COLO829 (cell line): Measurements from ENCODE around the gene ZC3H18.

Experiments used
- DNase-seq: peaks from one replicate; pipeline ENCODE4 v3.0.0; 2012; ENCODE audit warnings: low spot score

The ZC3H18 gene

DNA sequence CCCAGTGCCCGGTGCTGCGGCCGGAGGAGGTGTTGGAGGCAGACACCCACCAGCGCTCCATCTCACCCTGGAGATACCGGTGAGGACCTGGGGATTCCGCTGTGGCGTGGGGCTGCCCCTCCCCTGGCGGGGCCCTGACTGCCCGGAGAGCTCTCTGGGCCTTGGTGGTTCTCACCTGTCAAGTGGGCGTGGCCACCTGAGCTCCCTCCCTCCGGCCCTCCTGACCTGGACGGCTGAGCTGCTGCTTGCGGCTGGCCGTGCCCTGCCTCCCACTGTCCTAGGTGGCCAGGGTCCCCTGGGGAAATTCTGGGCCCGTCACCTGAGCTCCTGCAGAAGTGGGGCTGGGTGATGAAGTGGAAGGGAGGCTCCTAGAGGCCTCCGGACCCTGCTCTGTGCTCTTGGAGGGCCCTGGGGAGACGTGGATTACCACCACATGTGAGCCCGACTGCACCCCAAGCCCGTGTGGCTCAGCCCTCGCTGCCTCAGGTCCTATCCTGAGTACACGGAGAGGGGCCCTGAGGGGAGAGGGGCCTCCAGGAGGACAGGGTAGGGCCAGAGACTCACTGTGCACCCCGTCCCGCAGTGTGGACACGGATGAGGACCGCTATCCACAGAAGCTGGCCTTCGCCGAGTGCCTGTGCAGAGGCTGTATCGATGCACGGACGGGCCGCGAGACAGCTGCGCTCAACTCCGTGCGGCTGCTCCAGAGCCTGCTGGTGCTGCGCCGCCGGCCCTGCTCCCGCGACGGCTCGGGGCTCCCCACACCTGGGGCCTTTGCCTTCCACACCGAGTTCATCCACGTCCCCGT lies 69.2 kb downstream of the ZC3H18 start:
- DNase-seq = no peak

DNA sequence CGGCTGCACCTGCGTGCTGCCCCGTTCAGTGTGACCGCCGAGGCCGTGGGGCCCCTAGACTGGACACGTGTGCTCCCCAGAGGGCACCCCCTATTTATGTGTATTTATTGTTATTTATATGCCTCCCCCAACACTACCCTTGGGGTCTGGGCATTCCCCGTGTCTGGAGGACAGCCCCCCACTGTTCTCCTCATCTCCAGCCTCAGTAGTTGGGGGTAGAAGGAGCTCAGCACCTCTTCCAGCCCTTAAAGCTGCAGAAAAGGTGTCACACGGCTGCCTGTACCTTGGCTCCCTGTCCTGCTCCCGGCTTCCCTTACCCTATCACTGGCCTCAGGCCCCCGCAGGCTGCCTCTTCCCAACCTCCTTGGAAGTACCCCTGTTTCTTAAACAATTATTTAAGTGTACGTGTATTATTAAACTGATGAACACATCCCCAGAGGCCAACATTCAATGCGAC lies 69.9 kb downstream of the ZC3H18 start:
- no peak for DNase-seq

DNA sequence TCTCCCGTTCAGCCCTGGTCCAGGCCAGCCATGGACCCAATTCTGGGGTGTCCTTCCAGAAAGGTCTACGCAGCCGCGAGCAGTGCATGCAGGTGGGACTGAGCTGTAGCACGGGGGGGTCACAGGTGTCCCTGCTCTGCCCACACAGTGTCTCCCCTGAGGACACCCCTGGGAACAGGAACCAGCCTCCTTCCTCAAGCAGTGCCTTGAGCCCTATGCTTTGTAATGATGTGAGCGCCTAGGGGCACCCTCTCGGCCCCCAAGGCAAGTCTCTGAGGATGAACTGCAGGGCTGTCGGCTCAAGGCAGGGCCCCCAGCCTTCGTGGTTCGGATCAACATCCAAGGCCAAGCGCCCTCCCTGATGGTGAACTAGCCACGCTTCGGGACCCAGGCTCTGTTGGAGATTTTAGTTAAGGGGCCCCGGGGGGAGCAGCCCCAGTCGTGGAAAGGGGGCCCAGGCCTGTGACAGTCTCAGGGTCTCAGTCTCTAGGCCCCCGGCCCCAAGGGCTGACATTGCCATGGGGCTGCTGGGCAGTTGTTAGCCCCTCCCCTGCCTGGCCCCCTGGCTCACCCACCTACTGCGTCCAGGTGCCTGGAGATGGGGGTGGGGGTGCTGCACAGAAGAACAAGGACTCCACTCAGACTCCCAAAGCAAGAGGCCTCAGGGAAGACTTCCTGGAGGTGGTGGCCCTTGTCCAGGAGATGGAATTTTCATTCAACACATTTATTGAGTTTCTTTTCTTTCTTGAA lies 70.5 kb downstream of the ZC3H18 start:
- DNase-seq = no peak

DNA sequence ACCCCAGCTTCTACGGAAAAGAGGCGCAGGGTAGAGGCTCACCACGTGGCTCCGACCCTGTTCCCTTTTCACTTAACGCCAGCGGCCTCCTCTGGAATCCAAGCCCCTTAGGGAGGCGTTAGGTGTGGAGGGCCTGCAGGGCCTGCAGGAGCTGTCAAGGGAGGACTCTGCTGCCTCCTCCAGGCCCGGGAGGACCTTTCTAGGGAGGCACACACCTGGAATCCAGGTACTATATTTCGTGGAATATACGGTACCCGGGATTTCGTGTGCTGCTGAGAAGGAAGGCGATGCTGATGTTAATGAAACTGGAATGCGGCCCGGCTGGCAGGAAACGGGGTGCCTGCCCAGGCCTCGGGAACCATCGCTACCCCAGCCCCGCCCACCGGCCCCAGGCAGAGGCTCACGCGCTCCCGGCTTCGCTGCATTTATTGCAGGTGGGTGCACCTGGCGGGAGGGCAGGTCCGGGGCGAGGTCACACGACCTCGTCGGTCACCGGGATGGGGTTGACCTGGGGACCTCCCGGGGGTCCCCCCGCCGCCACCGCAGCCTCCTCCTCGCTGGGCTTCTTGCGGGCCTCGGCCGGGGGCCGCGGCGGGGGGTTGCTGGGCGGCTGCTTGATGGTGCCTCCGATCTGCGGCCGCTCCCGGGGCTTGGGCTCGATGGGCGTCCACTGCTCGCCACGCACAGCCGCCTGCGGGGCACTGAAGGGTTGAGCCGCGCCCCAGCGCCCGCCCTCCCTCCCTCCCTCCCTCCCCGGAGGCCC lies 72.9 kb downstream of the ZC3H18 start:
- no peak for DNase-seq

DNA sequence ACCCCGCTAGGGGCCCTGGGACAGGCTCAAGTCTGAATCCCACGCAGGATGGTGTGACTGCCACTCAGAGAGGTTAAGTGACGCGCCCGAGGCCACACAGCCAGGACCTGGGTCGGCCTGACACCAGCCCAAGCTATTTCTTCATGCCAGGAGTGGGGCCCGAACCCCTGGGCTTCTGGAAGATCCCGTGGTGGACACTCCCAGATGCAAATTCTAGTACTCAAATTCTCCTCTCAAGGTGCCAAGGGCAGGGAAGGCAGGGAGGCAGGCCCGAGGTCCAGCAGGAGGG lies 73.4 kb downstream of the ZC3H18 start:
- DNase-seq = no peak

DNA sequence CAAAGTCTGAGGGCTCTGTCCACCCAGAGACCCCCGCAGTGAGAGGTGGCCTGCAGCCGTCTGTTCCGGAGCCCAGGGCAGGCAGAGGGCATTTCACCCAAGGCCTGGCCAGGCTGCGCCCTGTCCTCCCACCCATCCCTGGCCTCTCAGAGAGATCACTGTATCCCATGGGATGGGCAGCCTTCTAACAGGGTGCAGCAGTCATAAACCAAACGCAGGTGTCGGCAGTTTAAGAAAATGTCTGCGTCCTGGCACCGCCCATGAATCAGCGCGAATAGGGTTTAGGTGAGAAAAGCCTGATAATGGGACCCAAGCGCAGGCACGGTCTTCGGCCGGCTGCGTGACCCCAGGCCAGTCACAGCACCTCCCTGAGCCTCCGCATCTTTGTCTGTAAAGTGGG lies 75.3 kb downstream of the ZC3H18 start:
- no peak for DNase-seq

DNA sequence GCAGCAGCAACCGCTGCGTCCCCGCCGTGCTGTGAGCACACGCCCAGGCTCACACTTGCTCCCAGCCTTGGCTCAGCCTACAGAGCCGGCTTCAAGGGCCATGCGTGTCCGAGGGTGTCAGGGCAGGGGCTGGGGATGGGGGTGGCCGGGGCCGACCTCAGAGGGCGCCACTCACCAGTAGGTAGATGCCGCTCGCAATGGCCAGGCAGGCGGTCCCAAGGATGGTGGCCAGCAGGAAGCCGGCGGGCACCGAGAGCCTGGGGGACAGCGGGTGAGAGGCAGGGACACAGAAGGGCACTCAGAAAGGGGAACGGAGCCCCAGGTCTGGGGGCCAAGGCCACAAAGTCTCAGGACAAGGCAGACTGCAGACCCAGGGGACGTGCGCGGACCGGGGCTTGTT lies 75.7 kb downstream of the ZC3H18 start:
- DNase-seq = no peak

DNA sequence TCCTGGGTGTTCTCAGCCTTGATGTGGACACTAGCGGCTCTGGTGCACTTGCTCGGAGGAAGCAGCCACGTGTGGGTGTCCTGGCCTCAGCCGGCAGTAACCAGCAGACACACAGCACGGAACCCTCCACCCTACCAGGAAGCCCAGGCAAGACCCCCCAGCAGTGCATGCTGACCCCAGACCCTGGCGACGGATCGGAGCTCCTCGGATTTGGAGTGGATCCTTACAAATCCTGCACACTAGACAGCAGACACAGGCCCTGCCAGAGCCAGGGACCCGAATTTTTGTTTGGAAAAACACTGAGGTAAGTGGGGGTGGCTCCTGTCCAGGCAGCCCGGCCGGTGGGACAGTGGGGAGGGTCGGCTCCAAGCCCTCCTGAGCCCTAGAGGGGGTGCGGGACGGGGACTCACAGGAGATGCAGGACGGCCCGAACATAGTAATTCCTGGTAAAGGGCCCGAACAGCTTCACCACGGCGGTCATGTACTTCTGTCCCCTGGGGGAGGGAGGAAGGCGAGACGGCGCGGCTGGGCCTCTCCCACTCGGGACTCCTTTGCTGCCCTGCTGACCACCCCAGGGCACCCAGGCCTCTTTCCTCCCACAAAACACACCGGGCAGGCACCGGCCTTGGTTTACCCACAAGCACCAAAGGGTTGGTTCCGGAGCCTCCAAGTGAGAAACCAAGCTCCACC lies 76.3 kb downstream of the ZC3H18 start:
- DNase-seq = no peak

DNA sequence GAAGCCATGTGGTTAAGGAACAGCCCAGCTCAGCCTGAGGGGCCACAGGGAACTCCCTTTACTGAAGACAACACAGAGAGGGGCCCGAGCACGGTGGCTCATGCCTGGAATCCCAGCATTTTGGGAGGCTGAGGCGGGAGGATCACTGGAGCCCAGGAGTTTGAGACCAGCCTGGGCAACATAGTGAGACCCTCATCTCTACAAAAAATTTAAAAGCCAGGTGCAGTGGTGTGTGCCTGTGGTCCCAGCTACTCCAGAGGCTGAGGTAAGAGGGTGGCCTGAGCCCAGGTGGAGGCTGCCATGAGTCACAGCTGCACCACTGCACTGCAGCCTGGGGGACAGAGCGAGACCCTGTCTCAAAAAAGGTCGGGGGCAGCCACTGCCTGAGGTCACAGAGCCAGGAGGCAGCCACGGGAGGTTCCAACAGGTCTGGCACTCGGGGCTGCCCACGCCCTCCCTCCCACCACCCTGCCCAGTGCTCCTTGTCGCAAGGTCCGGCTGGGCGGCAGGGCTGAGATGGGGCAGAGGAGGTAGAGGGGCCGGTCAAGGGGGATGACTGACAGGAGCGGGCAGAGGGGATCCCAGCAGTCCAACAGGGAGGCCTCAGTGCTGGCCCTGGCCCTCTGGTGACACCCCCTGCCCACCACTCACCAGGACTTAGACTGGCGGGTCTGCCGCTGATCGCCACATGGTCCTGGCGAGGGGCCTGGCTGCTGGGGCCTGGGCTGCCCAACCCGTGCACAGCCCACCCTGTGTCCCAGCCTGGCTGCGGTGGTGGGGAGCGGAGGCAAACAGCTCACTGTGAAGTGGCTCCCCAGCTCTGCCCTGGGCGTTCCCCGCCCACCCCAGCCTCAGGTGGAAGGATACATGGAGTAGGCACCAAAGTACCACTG lies 77.2 kb downstream of the ZC3H18 start:
- no peak for DNase-seq

DNA sequence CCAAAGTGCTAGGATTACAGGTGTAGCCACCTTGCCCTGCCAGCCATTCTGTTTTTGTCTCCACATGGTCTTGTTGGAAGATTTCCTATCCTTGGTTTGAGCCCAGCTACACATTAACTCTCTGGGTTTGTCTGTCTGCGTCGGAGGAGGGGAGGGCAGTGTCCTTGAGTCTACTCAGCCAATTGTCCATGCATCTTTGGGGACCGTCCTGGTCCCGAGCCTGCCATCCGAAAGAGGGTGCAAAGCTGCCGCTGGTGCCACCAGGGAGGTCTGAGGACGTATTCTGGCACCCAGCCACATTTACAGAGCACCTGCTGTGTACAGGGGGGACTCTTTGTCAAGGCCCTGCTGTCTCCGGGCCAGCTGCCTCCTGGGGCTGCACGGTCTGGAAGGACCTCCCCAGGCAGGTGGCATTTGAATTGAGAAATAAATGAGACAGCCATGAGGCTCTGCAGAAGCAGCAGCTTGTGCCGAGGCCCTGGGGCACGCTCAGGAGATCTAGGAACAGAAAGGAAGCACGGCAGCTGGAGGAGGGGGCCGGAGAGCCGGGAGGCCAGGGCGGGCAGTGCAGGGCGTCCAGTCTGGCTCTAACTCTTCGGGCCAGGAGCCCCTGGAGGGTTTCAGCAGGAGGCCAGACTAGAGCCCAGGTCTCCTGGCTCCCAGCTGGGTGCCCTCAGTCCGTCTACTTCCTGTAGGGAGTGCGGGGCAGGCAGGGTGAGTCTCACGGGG lies 79.2 kb downstream of the ZC3H18 start:
- no peak for DNase-seq

DNA sequence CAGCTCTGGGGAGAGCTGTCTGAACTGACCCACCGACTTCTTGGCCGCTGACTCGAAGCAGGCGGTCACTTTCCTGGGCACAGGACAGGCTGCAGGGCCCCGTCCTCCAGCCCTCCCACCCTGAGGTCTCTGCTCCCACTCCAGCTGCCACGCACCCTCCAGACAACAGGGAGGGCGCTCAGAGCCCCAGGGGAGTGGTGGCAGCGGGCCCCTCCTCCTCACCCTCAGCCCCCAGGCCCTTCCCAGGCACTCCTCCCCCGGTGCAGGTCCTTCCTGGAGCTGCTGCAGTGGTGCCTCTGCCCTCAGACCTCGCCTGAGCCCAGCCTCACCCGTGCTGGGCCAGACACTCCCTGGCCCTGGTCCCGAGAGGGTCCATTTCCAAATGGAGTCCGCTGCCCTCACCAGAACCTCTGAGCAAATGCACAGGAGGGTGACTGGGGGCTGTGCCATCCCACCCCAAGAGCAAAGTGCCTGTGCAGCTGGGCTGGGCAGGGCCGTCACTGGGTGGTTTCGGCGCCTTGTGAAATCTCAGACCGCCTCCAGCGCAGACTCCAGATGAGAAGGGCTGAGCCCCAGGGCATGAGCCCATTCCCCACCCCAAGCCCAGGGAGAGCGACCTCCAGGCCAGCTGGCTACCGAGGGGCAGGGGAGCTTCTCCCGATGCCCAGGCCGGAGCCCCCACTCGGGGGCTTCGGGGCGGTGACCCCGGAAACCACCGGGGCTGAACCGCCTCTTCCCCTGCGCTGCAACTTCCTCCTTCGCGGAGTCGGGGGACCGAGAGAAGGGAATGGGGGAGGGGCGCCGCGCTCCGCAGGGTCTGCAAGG lies 79.9 kb downstream of the ZC3H18 start:
- no peak for DNase-seq

DNA sequence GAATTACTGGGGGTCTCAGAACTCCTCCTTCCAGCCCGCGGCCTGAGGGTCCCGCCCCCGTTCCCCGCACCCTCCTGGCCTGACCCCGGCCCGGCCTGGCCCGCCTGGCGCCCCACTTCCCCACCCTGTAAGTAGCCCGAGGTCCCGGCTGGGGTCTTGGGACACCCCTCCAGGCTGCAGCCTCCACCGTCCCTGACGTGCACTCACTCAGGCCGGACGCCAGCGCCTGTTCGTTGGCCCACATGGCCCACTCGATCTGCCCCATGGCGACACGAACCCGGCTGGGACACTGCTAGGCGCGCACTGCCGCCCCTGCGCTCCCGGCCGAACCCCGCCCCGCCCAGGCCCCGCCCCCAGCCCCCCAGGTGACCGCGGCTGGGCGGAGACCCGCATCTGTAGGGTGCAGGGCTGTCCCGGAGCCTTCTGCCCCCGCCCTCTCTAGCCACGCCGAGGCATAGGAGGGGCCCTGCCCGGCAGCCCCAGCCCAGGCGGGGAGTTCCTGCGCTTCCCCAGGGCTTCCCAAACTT lies 80.6 kb downstream of the ZC3H18 start, which contains the start of gene CYBA:
TSS of gene CYBA (minus strand) at position 305 of the 527 bp plus-strand sequence. CDS start at position 265, 40 bp downstream.
- peak; percentile 35 for DNase-seq

DNA sequence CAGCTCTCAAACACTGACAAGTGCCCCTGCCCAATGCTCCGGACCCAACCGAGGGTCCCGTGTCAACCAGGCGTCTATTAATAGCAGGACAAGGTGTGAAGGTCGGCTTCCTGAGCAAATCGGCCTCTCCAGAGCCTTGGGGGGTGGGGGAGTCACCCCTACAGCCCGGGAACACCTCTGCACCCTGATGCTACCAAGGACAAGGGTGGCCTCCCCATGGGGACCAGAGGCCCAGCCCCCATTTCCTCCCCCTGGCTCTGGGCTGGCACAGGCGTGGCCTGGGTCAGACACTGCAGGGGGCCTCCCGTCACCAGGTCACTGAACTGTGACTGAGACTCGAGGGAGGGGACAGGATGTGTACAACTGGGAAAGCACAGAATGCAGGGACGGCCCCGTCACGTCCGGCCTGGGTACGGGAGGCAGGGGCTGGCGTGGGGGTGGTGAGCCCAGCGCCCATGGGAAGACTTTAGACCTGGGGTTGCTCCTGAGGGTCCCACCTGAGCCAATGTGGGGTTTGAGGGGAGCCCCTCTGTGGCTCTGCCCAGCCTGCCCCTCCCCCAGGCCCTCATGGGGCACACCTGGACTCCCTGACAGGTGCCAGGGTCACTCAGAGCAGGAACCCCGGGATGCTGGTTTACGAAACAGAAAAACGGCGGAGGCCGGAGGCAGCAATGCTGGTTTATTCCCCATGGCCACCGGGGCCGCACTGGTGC lies 81.2 kb downstream of the ZC3H18 start:
- no peak for DNase-seq

DNA sequence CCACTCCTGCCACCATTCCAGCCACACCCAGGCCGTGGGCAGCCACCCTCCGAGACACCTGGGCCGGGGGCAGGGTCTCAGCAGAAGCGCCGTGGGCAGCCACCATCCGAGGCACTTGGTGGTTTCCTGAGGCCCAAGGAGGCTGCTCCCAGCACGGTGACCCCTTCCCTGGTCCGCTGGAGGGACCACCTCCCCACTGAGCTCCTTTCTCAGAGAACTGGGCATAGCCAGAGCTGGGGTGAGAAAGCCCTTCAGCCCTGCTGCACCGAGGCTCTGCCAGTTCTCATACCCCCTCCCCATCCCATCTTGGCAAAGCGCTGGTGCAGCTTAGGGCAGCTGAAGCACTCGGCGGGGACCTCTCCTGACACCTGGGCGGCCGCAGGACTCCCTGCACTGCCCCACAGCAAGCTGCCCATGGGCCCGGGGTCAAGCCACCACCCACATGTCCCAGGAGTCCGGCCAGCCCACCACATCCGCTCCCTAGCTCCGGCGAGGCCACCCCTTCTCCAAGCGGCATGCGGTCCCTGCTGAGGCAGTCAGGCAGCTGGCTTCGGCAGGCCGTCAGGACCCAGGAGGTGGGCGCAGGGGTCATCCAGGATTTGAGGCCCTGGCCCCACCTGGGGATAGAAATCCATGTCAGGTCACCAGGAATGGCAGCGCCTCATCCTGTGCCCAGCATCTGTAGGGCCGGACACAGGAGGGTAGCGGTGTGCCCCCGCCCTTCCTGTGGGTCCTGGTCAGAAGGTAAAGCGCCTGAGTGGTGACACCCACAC lies 82.0 kb downstream of the ZC3H18 start:
- DNase-seq = no peak

DNA sequence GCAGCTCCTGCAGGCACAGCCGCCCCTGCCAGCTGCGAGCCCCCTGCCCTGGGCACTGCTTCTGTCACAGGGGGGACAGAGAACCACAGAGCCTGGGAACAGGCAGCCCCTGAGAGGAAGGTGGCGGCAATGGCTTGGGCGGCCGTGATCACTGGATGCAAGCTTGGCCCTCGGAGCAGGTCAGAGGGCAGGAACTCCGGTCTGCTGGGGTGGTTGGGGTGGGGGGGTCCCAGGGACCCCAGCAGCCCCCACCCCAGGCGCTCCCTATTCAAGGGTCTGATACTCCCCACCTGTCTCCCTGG lies 82.5 kb downstream of the ZC3H18 start:
- DNase-seq = no peak

DNA sequence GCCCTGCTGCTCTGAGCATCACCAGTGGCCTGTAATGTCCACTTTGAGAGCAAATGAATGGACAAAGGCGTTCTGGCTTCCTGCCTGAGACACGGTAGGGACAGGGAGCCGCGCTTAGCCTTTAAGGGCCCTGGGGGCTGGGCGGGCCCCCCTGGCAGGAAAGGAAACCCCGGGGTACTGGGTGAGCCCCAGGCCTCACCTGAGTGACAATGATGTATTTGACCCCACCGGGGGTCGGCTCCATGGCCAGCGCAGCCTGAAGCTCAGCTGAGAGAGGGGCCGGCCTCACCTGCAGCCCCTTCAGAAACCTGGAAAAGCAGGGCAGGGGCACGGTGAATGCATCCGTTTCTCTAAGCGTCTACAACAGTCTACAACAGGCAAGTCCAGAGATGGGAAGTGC lies 82.9 kb downstream of the ZC3H18 start:
- no peak for DNase-seq

DNA sequence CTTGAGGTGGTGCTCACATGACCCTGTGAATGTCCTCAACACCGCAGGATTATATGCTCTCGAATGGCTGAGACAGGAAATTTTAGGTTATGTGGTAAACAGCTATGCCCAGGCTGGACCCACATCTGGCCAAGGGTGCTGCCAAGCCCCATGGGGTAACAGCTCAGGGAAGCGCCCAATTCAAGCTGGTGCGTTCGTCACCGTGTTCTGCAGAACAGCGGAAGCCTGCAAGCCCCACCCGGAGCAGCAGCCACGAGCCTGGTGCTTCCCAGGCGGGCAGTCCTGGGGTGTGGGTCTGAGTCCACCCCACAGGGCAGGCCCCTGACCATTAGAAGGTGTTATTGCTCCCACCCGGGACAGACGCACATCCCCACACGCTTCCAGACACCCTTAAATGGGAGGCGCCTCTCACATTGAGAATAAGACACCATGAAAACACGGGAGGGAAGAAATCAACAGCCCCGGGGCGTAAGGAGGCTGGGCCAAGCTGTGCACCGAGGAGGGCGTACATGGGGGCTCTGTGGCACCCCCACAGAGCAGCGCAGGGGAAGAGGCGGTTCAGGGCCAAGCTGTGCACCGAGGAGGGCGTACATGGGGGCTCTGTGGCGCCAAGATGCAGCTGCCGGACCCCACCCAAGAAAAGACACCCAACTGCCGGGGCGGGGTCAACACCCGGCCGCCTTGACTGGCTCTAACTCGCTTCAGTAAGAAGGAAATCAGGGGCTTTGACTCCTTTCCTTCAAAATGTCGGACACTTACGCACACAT lies 83.6 kb downstream of the ZC3H18 start:
- DNase-seq = no peak
